DMS114 treated with DMSO at 0.1 percent for 48 hours (cell line): ENCODE measurements around the gene FBXL7.

ENCODE experiments used
- DNase-seq: peaks from one replicate; lab custom pipeline; 2025; ENCODE audit not compliant: unreplicated experiment; lab: John Stamatoyannopoulos, UW

The FBXL7 gene

DNA sequence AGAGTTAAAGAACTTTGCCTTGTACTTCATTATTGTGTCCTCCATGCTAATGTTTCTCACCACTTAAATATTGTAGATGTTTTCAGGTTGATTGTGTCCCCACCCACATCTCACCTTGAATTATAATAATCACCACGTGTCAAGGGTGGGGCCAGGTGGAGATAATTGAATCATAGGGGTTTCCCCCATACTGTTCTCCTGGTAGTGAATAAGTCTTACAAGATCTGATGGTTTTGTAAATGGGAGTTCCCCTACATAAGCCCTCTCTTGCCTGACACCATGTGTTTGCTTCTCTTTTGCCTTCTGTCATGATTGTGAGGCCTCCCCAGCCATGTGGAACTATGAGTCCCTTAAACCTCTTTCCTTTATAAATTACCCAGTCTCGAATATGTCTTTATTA is 248.3 kb downstream of the FBXL7 start:
- no peak for DNase-seq

DNA sequence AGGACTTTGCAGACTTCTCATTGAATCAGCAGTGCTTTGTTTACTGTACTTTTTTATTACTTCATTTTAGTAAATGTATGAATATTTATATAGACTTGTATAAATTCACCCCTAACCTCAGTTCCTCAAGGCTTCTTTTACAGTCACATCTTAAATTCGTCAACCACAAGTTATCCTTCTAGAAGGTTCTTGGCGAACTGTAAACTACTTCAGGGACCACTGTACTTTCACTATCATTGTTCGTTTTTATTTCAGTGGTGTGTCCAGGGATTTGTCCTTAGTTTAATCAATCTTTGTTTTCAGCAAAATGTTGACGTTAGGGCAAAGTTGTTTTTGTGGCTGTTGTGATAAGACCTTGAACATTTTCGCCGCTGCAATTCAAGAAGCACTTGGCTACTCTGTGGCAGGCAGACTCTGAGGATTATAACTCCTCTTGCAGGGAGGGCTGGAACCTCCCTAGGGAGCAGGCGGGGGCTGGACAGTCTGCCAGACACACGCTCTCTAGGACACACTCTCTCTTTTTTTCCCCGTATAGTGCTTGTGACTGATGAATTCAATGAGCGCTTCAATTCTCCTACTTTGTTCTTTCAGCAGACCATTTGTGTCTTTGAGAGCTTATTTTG is 252.8 kb downstream of the FBXL7 start:
- DNase-seq = no peak

DNA sequence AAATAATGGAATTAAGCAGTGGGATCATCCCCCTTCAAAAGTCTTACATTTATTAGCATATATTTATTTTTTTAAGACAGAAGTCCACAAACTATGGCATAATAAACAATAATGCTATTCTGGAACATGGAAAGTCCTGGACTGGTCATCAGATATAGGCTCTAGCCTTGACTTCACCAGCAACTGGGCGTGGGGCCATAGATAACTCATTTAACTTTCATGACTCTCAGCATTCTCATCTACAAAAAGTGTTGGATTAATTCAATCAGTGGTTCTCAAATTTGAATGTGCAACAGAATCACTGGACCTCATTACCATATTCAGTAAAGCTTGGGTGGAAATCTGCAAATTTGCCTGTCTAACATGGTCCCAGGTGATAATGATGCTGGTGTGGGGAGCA is 253.8 kb downstream of the FBXL7 start:
- no peak for DNase-seq

DNA sequence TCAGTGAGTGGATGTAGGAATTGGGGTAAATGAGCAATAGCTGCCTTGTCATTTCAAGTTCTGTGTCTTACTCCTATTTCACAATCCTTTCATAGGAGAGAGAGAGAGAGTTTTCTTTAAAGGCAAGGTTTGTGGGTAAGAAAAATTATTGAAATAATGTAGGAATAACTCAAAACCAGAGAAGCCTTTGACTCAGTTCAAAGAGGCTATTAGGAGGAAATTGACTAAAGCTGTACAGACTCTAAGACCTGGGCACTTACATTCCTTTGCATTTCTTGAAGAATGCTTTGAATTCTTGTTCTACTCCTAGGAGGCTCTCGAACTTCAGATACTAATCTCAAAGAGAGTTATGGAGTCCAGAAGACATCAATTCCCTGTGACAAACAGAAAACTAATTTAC is 257.1 kb downstream of the FBXL7 start:
- DNase-seq = no peak

DNA sequence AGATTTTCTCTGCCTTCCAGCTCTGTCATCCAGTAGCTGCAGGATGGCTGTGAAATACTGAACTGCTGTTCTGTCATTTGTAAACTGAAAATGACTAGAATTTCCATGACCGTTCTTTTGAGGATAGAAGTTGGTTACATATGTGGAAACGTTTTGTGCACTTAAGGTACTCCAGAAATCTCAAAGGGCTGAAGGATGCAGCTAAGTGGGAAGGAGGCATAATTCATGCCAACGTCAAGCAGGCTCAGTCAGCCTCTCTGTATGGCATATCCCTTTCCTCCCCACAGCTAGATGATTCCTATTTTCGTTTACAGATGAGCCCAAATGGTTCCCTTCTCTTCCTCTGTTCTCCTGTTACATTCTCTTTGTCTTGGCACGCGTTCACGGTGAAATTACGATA is 257.6 kb downstream of the FBXL7 start:
- no peak for DNase-seq

DNA sequence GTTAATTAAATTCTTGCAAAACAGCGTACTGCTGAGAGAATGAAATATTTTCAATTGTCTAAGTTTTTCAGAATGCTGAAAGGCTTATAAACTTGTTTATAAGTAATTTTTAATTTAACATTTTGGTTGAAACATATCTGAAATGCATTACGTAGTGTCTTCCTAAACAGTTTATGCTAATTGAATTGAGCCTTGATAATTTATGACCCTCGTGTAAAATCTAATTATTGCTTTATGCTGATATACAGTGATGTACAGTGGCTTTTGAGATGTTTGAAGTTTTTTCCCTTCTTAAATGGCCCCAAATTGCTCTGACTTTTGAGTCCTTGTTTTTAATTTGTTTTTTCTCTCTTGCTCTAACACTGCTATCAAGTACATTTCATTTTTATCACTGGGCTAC is 262.7 kb downstream of the FBXL7 start:
- DNase-seq = no peak

DNA sequence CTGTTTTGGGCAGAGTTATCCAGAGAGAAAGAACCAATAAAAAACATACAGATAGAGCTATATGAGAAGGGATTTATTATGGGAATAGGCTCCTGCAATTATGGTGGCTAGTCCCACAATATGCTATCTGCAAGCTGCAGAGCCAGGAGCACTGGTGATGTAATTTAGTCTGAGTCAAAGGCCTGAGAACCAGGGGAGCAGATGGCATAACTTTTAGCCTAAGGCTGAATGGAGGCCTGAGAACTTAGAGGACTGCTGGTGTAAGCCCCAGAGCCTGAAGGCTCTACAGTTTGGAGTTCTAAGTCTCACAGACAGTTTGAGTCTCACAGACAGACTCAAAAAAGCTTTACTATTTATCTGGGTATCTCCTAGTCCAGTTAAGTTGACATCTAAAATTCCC is 263.8 kb downstream of the FBXL7 start:
- no peak for DNase-seq

DNA sequence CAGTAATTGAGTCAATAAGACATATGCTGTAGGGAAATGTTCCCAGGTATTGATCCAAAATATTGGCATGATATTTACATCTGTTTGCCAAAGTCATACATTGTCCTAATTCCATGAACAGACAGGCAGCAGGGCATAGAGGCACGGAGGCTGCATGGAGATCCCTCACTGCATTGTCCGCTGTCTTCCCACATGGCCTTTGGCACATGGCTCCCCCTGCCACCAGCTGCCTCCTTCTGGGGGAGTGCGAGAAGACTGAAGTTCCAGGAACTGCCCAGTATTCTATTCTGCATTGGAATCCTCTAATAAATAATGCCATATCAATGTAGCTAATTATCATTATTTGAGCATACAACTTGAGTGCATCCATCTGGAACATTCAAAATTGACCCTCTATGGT is 269.0 kb downstream of the FBXL7 start:
- DNase-seq = no peak

DNA sequence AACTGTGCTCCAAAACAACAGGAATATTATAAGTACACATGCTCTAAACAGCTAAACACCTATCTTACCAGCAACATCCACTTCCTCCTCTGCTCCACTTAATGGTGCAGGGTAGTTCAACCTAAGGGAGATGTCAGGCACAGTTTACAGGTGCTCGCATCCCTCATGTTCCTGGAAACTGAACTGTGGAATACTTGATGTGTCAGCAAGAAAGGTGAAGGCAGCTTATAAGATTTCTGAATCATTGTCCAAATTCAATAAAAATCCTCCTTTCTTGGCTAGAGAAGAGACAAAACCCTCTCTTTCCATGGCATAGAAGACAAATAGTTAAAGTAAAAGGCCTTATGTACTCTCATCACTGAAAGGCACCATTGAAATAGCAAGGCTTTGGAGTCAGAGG is 272.2 kb downstream of the FBXL7 start:
- DNase-seq = no peak

DNA sequence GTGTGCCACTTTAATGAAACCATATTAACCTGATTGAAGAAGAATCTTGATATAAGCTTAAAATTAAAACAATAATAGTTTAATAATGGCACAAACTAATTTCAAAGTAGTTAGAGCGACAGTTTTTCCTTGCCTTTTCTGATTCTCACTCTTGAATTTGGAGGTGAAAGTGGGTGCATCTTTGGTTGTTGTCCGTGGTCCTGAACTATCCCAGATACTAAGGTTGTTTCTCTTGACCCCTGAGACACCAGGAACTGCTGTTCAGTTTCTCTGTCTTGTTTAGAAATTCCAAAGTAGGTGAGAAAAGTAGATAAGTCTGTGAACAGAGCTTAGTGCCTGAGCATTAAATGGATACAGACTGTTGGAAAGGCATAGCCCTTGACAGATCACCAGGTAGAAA is 274.7 kb downstream of the FBXL7 start:
- no peak for DNase-seq

DNA sequence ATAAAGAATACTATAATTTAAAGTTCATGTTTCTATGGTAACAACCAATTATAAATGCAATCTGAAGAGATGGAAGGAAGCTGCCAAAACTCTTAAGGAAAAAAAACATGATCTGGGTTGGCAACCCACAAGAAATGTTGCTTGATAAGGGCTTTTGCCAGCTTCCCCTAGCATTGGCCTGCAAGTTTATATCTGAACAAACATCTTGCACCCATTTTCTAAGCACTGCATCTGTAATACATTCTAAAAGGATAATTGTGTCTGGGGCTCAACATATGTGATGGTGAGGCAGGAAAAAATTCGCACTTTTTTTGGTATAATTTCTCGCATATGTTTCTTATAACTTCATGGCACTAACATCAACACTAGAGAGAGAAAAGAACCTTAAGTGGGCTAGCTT is 276.4 kb downstream of the FBXL7 start:
- DNase-seq = no peak

DNA sequence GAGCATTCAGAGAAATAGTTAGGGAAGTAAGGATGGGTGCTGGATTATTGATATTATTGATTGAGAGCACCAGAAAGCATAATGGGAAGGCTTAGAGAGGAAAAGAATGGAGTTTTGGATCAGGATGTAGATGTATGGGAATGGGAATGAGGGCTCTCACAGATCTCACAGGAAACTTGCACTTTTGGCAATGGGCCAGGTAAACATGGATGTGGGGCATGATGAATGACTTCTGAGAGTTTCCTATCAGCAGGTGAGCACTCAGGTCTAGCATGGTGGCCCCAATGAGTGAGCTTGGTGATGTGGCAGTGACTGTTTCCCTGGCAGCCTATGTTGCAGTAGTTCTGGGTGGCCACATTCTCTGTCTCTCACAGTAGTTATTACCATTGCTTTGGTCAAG is 283.8 kb downstream of the FBXL7 start:
- DNase-seq = no peak

DNA sequence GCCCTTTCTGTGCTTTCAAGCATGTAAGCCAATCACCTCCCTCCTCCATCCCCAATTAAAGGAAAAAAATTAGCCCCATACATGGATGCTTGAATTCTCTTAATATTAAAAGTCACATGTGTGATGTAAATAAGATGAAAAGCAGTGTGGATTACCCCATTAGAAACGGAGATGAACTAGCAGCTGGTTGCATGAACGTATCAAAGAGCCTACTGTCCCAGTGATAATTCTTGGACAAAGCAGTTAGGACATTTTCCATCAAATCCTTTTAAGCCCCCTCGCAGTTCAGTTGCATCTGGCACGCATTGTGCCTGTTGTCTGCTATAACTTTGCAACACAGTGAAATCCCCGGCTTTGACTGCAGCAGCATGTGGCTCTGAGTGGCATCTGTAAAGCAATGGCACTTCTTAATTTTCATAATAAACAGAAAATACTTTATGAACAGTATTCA is 285.6 kb downstream of the FBXL7 start:
- no peak for DNase-seq

DNA sequence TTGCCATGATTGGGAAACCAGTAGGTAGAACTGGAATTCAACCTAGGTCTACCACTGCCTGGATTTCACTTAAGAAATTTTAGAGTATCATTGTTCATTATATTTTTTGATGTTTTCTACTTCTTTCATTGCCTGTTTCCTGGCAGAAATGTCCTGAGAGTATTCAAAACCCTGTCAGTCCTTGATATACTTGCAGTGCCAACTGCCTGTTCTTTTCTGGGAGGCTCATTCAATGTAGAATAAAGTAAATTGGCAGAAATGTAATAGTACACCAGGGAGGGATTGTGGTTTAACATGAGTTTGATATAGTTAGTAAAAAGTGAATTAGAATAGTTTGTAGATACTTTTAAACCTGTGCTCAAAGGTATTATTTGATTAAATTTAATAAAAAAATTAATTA is 286.3 kb downstream of the FBXL7 start:
- no peak for DNase-seq

DNA sequence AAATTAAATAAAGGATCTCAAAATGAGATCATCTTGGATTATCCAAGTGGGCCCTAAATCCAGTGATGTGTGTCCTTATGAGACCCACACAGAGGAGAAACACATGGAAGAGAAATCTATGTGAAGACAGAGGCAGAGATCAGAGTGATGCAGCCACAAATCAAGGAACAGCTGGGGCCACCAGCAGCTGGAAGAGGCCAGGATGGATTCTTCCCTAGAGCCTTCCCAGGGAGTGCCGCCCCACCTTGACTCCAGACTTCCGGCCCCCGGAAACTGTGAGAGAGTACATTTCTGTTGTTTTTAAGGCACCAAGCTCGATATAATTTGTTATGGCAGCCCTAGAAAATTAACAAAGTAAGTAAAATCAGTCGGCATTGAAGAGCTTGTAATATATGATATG is 286.9 kb downstream of the FBXL7 start:
- no peak for DNase-seq

DNA sequence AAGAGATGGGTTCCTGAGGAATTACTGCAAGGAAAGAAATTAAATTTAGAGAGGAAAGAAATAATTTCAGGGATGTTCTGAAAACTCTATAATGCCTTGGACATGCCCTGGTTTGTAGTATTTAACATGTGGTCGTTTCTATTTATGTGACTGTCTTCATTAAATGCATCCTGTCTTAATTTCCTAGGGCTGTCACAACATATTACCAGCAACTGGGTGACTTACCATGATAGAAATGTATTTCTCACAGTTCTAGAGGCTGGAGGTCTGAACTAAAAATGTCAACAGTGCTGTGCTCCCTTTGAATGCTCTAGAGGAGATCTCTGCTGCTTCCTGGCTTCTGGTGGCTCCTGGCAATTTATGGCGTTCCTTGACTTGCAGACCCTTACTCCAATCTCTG is 287.7 kb downstream of the FBXL7 start:
- no peak for DNase-seq

DNA sequence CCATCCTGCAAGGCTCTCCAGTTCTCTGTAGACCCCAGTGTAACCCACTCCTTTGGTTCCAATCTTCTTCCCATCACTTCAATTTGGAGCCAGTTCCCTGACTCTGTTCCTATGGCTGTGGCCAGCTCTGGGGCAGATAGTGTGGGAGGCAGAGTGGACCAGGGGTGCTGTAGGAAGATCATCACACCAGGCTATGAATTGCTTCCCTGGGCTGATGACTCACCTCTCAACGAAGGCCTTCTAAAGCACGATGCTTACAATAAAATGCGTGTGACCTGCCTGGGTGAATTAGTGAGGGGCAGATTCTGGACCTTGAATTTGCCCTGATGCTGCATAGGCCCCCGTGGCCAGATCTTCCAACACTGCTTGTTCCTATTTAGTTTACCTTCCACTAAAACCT is 289.7 kb downstream of the FBXL7 start:
- no peak for DNase-seq

DNA sequence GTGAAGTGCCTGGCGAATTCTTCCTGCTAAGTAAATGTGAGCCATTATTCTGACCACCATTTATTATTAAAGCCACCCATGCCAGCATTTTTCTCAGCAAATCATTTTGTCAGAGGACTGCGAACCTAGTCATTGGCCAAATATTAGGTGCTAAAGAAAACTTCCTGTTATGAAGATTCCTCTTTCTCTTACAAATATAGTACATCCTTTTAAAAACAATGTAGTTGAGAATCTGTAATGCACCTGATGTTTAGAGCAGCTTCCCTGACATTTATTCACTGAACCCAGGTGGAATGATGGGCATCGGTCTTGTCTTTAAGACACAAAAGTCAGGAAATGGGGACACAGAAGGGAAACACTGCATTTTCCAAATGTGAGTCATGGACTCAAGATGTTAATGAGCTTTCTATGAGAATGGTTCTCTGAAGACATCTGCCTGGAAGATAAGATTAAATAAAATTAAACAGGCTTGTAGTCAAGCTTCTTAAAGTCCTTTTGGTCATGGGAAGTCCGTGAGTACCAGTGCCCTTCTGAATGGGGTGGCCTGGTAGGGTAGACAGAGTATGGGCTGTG is 290.6 kb downstream of the FBXL7 start:
- no peak for DNase-seq

DNA sequence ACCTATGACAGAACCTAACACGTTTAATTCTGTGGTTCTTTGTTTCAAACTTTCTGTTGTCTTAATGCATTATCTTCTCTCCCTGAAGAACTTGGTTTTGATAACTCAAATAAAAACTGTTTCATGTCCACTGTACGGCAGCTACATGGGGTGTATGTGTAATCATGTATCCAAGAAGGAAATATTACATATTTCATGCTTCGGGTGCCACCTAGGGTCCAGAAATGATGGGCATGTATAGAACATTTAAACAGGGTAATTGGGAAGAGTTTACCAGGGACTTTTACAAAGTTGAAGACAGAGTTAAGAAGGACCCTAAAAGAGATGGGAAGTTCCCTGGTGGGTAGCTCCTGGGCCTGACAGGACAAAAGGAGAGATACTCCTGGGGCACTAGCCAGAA is 291.3 kb downstream of the FBXL7 start:
- no peak for DNase-seq

DNA sequence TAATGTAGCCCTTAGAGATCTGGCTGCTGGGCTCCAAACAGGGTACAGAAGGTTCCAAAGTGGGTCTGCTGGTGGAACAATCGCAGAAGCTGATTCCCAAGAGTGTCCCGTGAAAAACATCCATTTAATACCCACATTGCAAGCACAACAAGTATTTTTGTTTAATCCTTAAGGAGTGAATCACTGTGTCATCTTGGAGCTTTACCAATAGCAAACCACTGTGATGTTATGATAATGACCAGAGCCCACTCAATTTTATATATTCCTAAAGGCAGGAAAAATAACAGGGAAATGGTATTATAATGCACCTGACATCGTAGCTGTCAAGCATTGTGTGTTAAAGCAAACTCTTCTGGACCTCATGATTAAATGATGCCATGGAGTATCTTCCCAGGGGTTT is 291.9 kb downstream of the FBXL7 start:
- no peak for DNase-seq

DNA sequence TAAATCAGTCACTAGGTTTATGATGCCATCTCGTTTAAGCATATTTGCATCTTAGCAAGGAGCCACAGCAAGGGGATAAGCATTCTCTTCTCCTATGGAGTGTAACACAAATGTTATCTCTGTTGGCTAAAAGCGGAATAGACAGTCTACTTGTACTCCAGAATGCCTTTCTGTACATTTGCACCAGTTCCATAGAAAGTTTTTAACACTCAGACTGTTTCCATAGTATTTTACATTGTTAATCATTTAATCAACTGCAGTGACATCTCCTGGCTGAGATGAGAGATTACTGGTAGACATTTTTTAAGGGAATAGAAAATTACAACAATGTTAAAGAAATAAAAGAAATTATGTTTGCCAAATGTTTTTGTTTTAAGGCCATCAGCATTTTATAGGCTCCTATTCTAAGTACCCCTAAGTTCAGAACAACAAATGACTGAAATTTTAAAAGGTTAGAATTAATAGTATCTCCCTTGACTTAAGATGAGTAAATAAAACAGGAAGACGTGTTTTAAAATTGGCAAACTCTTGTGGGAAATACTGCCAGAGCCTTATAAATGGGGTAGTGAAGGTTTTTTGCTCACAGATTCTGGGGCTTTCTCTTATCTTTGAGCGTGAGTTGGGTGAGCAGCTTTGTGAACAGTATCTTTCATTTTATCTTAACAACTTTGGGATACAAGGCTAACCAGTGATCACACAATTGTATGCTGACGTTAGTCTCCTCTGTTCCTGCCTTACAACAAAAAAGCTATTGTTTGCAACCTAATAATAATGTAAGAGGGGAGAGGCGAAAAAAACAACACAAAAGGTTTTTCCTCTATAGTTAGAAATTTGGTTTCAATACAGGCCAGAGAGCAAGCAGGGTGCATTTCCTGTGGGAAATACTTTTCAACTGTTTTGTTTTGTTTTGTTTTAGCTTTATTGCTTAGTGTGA is 294.3 kb downstream of the FBXL7 start:
- peak; percentile 23 for DNase-seq

DNA sequence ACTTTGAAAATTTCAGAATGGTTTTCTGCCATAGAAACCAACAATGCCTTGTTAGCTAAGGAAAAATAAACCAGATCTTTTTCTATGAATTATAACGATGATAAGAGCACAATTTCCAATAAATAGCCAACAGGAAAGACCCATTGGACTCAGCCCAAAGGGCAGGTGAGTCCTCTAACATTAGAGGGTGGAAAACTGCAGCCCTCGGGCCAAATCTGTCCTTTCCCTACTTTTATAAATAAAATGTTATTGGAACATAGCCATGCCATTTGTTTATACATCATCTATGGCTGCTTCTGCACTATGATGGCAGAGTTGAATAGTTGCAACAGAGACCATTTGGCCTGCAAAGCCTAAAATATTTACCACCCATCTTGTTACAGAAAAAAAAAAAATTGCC is 296.1 kb downstream of the FBXL7 start:
- DNase-seq = no peak
